ENCODE measurements around the gene HYCC2. TPM values are rescaled to one million over a fixed set of nuclear protein-coding genes. Genes with fewer than 3 reads are reported as not detected.

Gene HYCC2
- polyA plus RNA-seq, 1 donor from 2014 or later, result 20.4 TPM

GRCh38 chr2:201114350-201114749 is 42.9 kb upstream of the HYCC2 start:
- Histone ChIP-seq H3K9me3 (ENCODE audit: low read length) (no peaks in the 10 kb centered on the region), H3F3A (ENCODE audit: insufficient read depth, low read length, poor library complexity, severe bottlenecking) (no peaks in the 10 kb centered on the region), H3K9me2 (ENCODE audit: insufficient read depth, low read length) (no peaks in the 10 kb centered on the region), H4K20me1 (ENCODE audit: insufficient read depth) (no peaks in the 10 kb centered on the region), H3K79me2 (replicated peaks; ENCODE audit: insufficient read depth, low read length) (no peaks in the 10 kb centered on the region), H3K27ac (ENCODE audit: low read length) (no peak overlapping the region), H3K4me3 (ENCODE audit: low read length) (no peak overlapping the region), H3K4me2 (ENCODE audit: low read length) (no peak overlapping the region), H3K27me3 (ENCODE audit: insufficient read depth, low read depth, low read length) (peaks cover 10% of the 10 kb centered on the region), H3K36me3 (ENCODE audit: insufficient read depth, low read length) (no peaks in the 10 kb centered on the region), H2AFZ (ENCODE audit: low read depth, low read length) (no peak overlapping the region), H3K9ac (ENCODE audit: low read length) (no peak overlapping the region)
- no peak for TF ChIP-seq RAD21 (conservative IDR thresholded peaks at IDR 0.05)
- no peak for TF ChIP-seq CTCF (IDR thresholded peaks at IDR 0.05; ENCODE audit: poor library complexity, severe bottlenecking)
- TF ChIP-seq EP300 (conservative IDR thresholded peaks at IDR 0.05; ENCODE audit: poor library complexity, severe bottlenecking), result no peak
- no peak for TF ChIP-seq TAF1 (IDR thresholded peaks at IDR 0.05; ENCODE audit: low read depth)
- no peak for TF ChIP-seq REST (IDR thresholded peaks at IDR 0.05; ENCODE audit: borderline replicate concordance)
- no peak for TF ChIP-seq EZH2 (IDR thresholded peaks at IDR 0.05; ENCODE audit: borderline replicate concordance, insufficient read depth, low read length, poor library complexity, severe bottlenecking)
- no peak for TF ChIP-seq POLR2AphosphoS5 (IDR thresholded peaks at IDR 0.05)
- TF ChIP-seq SMC3 (conservative IDR thresholded peaks at IDR 0.05; ENCODE audit: poor library complexity), result no peak
- no peak for TF ChIP-seq MXI1 (conservative IDR thresholded peaks at IDR 0.05; ENCODE audit: poor library complexity, severe bottlenecking)

- TF ChIP-seq TAF1 (IDR thresholded peaks at IDR 0.05; ENCODE audit: low read depth) (no peak), MXI1 (conservative IDR thresholded peaks at IDR 0.05; ENCODE audit: poor library complexity, severe bottlenecking) (no peak), CTCF (IDR thresholded peaks at IDR 0.05; ENCODE audit: poor library complexity, severe bottlenecking) (no peak), EZH2 (IDR thresholded peaks at IDR 0.05; ENCODE audit: borderline replicate concordance, insufficient read depth, low read length, poor library complexity, severe bottlenecking) (no peak), POLR2AphosphoS5 (IDR thresholded peaks at IDR 0.05) (no peak), EP300 (conservative IDR thresholded peaks at IDR 0.05; ENCODE audit: poor library complexity, severe bottlenecking) (no peak), REST (IDR thresholded peaks at IDR 0.05; ENCODE audit: borderline replicate concordance) (no peak), RAD21 (conservative IDR thresholded peaks at IDR 0.05) (no peak), SMC3 (conservative IDR thresholded peaks at IDR 0.05; ENCODE audit: poor library complexity) (no peak)
- H2AFZ ChIP-seq (ENCODE audit: low read depth, low read length), result no peak overlapping the region
These were observed 39.6 kb upstream of the HYCC2 start for GRCh38 chr2:201111096-201111495.

More at GRCh38 chr2:201111096-201111495, 39.6 kb upstream of the HYCC2 start:
- Histone ChIP-seq H3K9me2 (ENCODE audit: insufficient read depth, low read length) (no peaks in the 10 kb centered on the region), H3K36me3 (ENCODE audit: insufficient read depth, low read length) (no peaks in the 10 kb centered on the region), H3K79me2 (replicated peaks; ENCODE audit: insufficient read depth, low read length) (no peaks in the 10 kb centered on the region), H3K4me3 (ENCODE audit: low read length) (no peak overlapping the region), H3K9ac (ENCODE audit: low read length) (no peak overlapping the region), H3K27ac (ENCODE audit: low read length) (no peak overlapping the region), H3K27me3 (ENCODE audit: insufficient read depth, low read depth, low read length) (no peaks in the 10 kb centered on the region), H3K9me3 (ENCODE audit: low read length) (no peaks in the 10 kb centered on the region), H4K20me1 (ENCODE audit: insufficient read depth) (no peaks in the 10 kb centered on the region), H3K4me2 (ENCODE audit: low read length) (no peak overlapping the region), H3F3A (ENCODE audit: insufficient read depth, low read length, poor library complexity, severe bottlenecking) (no peaks in the 10 kb centered on the region)
